H1 (cell line): ENCODE data around the gene SMIM20. TPM values are rescaled to one million over a fixed set of nuclear protein-coding genes. Genes with fewer than 3 reads are reported as not detected.

Experiments used
- CTCF ChIA-PET: fragments of 300-600 bp; sonication (Branson Sonifier 250); formaldehyde crosslinking; loops from one replicate; lab custom pipeline; 2021; ENCODE audit not compliant: partially characterized antibody; lab: Charles Lee
- POLR2A ChIA-PET: fragments of 300-600 bp; sonication (Branson Sonifier 250); formaldehyde crosslinking; loops from one replicate; lab custom pipeline; 2021; ENCODE audit warnings: inconsistent platforms; ENCODE audit not compliant: partially characterized antibody; lab: Charles Lee
- DNase-seq, 2 experiments: peaks; one replicate each; pipeline versions ENCODE4 v3.0.0 to v3.0.0-alpha.2; 2010 to 2022; ENCODE audit warnings: low spot score in 2 of 2, low read depth in 1 of 2, mixed read lengths in 1 of 2
- FAIRE-seq: peaks from 2 replicates; lab custom pipeline; 2011; peaks lifted over from hg19 to GRCh38; lab: Jason Lieb, UNC
- H2AFZ ChIP-seq: 2 replicates; pipeline ENCODE4 v1.8.1; 2012; ENCODE audit warnings: low read length, inconsistent platforms
- H2AK5ac ChIP-seq: 2 replicates; pipeline ENCODE4 v1.6.1; 2013; ENCODE audit warnings: low read depth, low read length
- H2BK120ac ChIP-seq: replicated peaks from 2 replicates; pipeline ENCODE3; 2013; ENCODE audit warnings: low read depth, low read length, inconsistent platforms
- H2BK12ac ChIP-seq: 2 replicates; pipeline ENCODE4 v1.6.1; 2013; ENCODE audit warnings: low read depth, low read length
- H2BK15ac ChIP-seq: 2 replicates; pipeline ENCODE4 v1.6.1; 2013; ENCODE audit warnings: low read length
- H2BK20ac ChIP-seq: 2 replicates; pipeline ENCODE4 v1.6.1; 2013; ENCODE audit warnings: low read length
- H2BK5ac ChIP-seq: 2 replicates; pipeline ENCODE4 v1.6.1; 2013; ENCODE audit warnings: low read depth, low read length
- H3K14ac ChIP-seq: 2 replicates; pipeline ENCODE4 v1.6.1; 2013; ENCODE audit warnings: inconsistent platforms; ENCODE audit not compliant: insufficient read length
- H3K18ac ChIP-seq: 2 replicates; pipeline ENCODE4 v1.6.1; 2013; ENCODE audit warnings: low read length; ENCODE audit errors: extremely low read depth
- H3K23ac ChIP-seq: 2 replicates; pipeline ENCODE4 v1.6.1; 2013; ENCODE audit warnings: inconsistent platforms; ENCODE audit not compliant: insufficient read length
- H3K23me2 ChIP-seq: 2 replicates; pipeline ENCODE4 v1.6.1; 2013; ENCODE audit warnings: low read depth, low read length
- H3K27ac ChIP-seq: 2 replicates; pipeline ENCODE4 v1.6.1; 2011; ENCODE audit warnings: low read depth, low read length, inconsistent platforms
- H3K27me3 ChIP-seq, 4 experiments: replicated peaks in 1 of 4; 1 replicate in 1 of 4; 2 replicates in 3 of 4; pipeline versions ENCODE4 v1.6.1 to v1.8.1; 2011 to 2013; ENCODE audit warnings: low read length in 3 of 4, mild to moderate bottlenecking in 3 of 4, inconsistent platforms in 2 of 4, mixed read lengths in 2 of 4, moderate library complexity in 1 of 4; ENCODE audit not compliant: control insufficient read depth in 3 of 4, insufficient read depth in 3 of 4; ENCODE audit errors: extremely low read depth in 1 of 4
- H3K36me3 ChIP-seq, 4 experiments: 2 replicates each; pipeline versions ENCODE4 v1.6.1 to v1.8.1; 2011 to 2013; ENCODE audit warnings: mild to moderate bottlenecking in 4 of 4, low read length in 3 of 4, moderate library complexity in 2 of 4, control low read depth in 1 of 4, inconsistent platforms in 1 of 4; ENCODE audit not compliant: insufficient read depth in 4 of 4, control insufficient read depth in 2 of 4
- H3K4ac ChIP-seq: replicated peaks from 2 replicates; pipeline ENCODE3; 2013; ENCODE audit warnings: low read length, low read depth, mixed read lengths, inconsistent platforms; ENCODE audit not compliant: insufficient read length
- H3K4me1 ChIP-seq, 4 experiments: replicated peaks in 1 of 4; 1 replicate in 1 of 4; 2 replicates in 3 of 4; pipeline versions ENCODE4 v1.6.1 to v1.8.1; 2011 to 2013; ENCODE audit warnings: low read length in 3 of 4, inconsistent platforms in 2 of 4, mixed read lengths in 1 of 4; ENCODE audit not compliant: insufficient read depth in 4 of 4, control insufficient read depth in 3 of 4
- H3K4me2 ChIP-seq, 2 experiments: 2 replicates each; pipeline versions ENCODE4 v1.6.1 to v1.8.1; 2011 to 2013; ENCODE audit warnings: low read depth in 2 of 2, low read length in 2 of 2, control low read depth in 1 of 2, inconsistent platforms in 1 of 2, mild to moderate bottlenecking in 1 of 2; ENCODE audit not compliant: insufficient read depth in 1 of 2
- H3K4me3 ChIP-seq, 4 experiments: fragments of 200-600, 300-600 bp in 1 of 4; sonication (generic), shearing (Covaris generic), sonication (Bioruptor Twin) in 1 of 4; 2 replicates each; pipeline versions ENCODE4 v1.5.1 to v1.8.1; 2011 to 2016; ENCODE audit warnings: low read length in 4 of 4, low read depth in 3 of 4, control low read depth in 2 of 4, inconsistent platforms in 2 of 4, mild to moderate bottlenecking in 2 of 4, mixed read lengths in 1 of 4, moderate library complexity in 1 of 4; ENCODE audit not compliant: insufficient read depth in 2 of 4; ENCODE audit errors: extremely low read depth in 1 of 4
- H3K56ac ChIP-seq: replicated peaks from 2 replicates; pipeline ENCODE3; 2013; ENCODE audit warnings: low read depth, mild to moderate bottlenecking, mixed read lengths, low read length, inconsistent platforms; ENCODE audit not compliant: insufficient read length
- H3K79me1 ChIP-seq: 2 replicates; pipeline ENCODE4 v1.6.1; 2013; ENCODE audit warnings: low read depth, low read length, control low read depth
- H3K79me2 ChIP-seq, 2 experiments: 2 replicates each; pipeline versions ENCODE4 v1.6.1 to v1.8.1; 2012 to 2013; ENCODE audit warnings: low read length in 2 of 2, mild to moderate bottlenecking in 2 of 2, inconsistent platforms in 1 of 2; ENCODE audit not compliant: insufficient read depth in 2 of 2, control insufficient read depth in 1 of 2
- H3K9ac ChIP-seq, 4 experiments: replicated peaks in 1 of 4; 1 replicate in 1 of 4; 2 replicates in 3 of 4; pipeline versions ENCODE4 v1.6.1 to v1.8.1; 2011 to 2013; ENCODE audit warnings: low read depth in 3 of 4, low read length in 3 of 4, control low read depth in 2 of 4, mild to moderate bottlenecking in 2 of 4, moderate library complexity in 2 of 4, inconsistent platforms in 1 of 4; ENCODE audit errors: extremely low read depth in 1 of 4
- H3K9me3 ChIP-seq, 2 experiments: 2 replicates each; pipeline versions ENCODE4 v1.6.1 to v1.8.1; 2012 to 2013; ENCODE audit warnings: mild to moderate bottlenecking in 2 of 2, moderate library complexity in 2 of 2, control low read depth in 1 of 2, inconsistent platforms in 1 of 2, low read depth in 1 of 2, low read length in 1 of 2, mixed read lengths in 1 of 2; ENCODE audit not compliant: insufficient read depth in 2 of 2
- H4K20me1 ChIP-seq, 2 experiments: replicated peaks in 1 of 2; 2 replicates each; pipeline versions ENCODE3 to v1.8.1; 2011 to 2013; ENCODE audit warnings: inconsistent platforms in 2 of 2, low read length in 2 of 2, mild to moderate bottlenecking in 1 of 2; ENCODE audit not compliant: insufficient read depth in 2 of 2, control insufficient read depth in 1 of 2
- H4K5ac ChIP-seq: 2 replicates; pipeline ENCODE4 v1.6.1; 2013; ENCODE audit warnings: low read length, low read depth, mixed read lengths, inconsistent platforms; ENCODE audit not compliant: insufficient read length
- H4K8ac ChIP-seq: 2 replicates; pipeline ENCODE4 v1.8.0; 2013; ENCODE audit warnings: mild to moderate bottlenecking, moderate library complexity, low read length, inconsistent platforms; ENCODE audit not compliant: insufficient read depth; ENCODE audit errors: extremely low read depth
- H4K91ac ChIP-seq: replicated peaks from 2 replicates; pipeline ENCODE3; 2013; ENCODE audit warnings: low read length, mixed read lengths, inconsistent platforms; ENCODE audit not compliant: insufficient read length
- JUND ChIP-seq: IDR thresholded peaks from 2 replicates; pipeline ENCODE4 v1.6.1; 2011; ENCODE audit warnings: mild to moderate bottlenecking, improper control_type of control experiment, low read length
- KDM4A ChIP-seq: IDR thresholded peaks from one replicate; pipeline ENCODE4 v1.7.1; 2012; ENCODE audit warnings: low read depth, mild to moderate bottlenecking, moderate library complexity, low read length, inconsistent platforms; ENCODE audit not compliant: severe bottlenecking
- NRF1 ChIP-seq: IDR thresholded peaks from 2 replicates; pipeline ENCODE4 v1.6.1; 2011; ENCODE audit warnings: mild to moderate bottlenecking, low read depth, low read length, improper control_type of control experiment
- POLR2AphosphoS5 ChIP-seq: IDR thresholded peaks from 2 replicates; pipeline ENCODE4 v1.6.1; 2011; ENCODE audit warnings: low read depth, low read length
- RBBP5 ChIP-seq: IDR thresholded peaks from 2 replicates; pipeline ENCODE4 v1.7.1; 2012; ENCODE audit warnings: low read depth, mild to moderate bottlenecking, inconsistent platforms, low read length, moderate library complexity, borderline replicate concordance
- SUZ12 ChIP-seq: fragments of 200-600 bp; sonication (generic); IDR thresholded peaks from 2 replicates; pipeline ENCODE4 v1.6.1; 2012; ENCODE audit warnings: mild to moderate bottlenecking, inconsistent platforms, low read length, moderate library complexity, mixed read lengths
- TCF12 ChIP-seq: IDR thresholded peaks from 2 replicates; pipeline ENCODE4 v1.6.1; 2011; ENCODE audit warnings: low read depth, mild to moderate bottlenecking, low read length
- TEAD4 ChIP-seq: IDR thresholded peaks from 2 replicates; pipeline ENCODE4 v1.6.1; 2012; ENCODE audit warnings: low read depth, low read length, inconsistent platforms, mixed read lengths
- WGBS, 2 experiments: shearing (Covaris generic) in 1 of 2; methylation state at CpG; one replicate each; pipeline versions ENCODE4 v1.1.6 to v1.1.7; 2013 to 2015; ENCODE audit warnings: low lambda C conversion rate in 2 of 2, mixed read lengths in 2 of 2, inconsistent platforms in 1 of 2, low coverage in 1 of 2, missing lambda C conversion rate in 1 of 2; ENCODE audit not compliant: insufficient replicate concordance in 2 of 2, insufficient coverage in 1 of 2, insufficient read length in 1 of 2; ENCODE audit errors: extremely low coverage in 1 of 2, missing lambda C conversion rate in 1 of 2; 5-methylcytosine and 5-hydroxymethylcytosine counted together
- long read RNA-seq, 2 experiments: library from RNA in 1 of 2; library from capped mRNA in 1 of 2; stranded (forward); transcript quantifications; one replicate each; pipeline ENCODE4 v2.0.0, GENCODE V29; 2021; ENCODE audit warnings: inconsistent platforms in 1 of 2
- polyA minus RNA-seq, 3 experiments: library from RNA; depleted of rRNA, polyadenylated mRNA; stranded (reverse); fragments of >200 nt; gene quantifications; 1 replicate in 2 of 3; 2 replicates in 1 of 3; pipeline ENCODE4 v1.2.3, GENCODE V29; 2011
- polyA plus RNA-seq, 7 experiments: library from polyadenylated mRNA; depleted of rRNA in 3 of 7; stranded (reverse) in 5 of 7; unstranded in 2 of 7; fragments of >200 nt in 5 of 7; fragments of 200-250 nt in 2 of 7; gene quantifications; 1 replicate in 5 of 7; 2 replicates in 1 of 7; 4 replicates in 1 of 7; pipeline versions ENCODE4 v1.2.1 to v1.2.3, GENCODE V29; 2011 to 2013; ENCODE audit warnings: missing spikeins in 2 of 7, mixed read lengths in 2 of 7
- total RNA-seq: library from RNA; stranded (reverse); fragmentation: NEBNext Ultra II Directional; extraction: Animal tissue kit (Norgen Biotek cat#: 25700); gene quantifications from 2 replicates; pipeline ENCODE4 v1.2.1, GENCODE V29; 2021

SMIM20 gene
- total RNA-seq (30.9 and 36.9 TPM in 2 replicates), polyA plus RNA-seq (2011; rRNA removed) (15.8 and 21.9 TPM in 2 replicates), polyA minus RNA-seq (2011; rRNA and poly(A)+ RNA removed) (1.7 and 3.7 TPM in 2 replicates)
- 33.6 TPM for polyA plus RNA-seq (2011; cell fraction: cytosol; rRNA removed)
- polyA plus RNA-seq (2011; cell fraction: nucleus; rRNA removed) = 10.5 TPM
- 35.0 to 46.1 TPM (median 40.6 TPM) in 4 replicates for polyA plus RNA-seq (2012, experiment 1 of 2)
- polyA plus RNA-seq (2012, experiment 2 of 2) = 19.5 TPM
- polyA plus RNA-seq (2013, experiment 1 of 2) = 40.4 TPM
- polyA plus RNA-seq (2013, experiment 2 of 2) = 42.1 TPM
- polyA minus RNA-seq (2011; cell fraction: cytosol; rRNA and poly(A)+ RNA removed) = 7.4 TPM
- polyA minus RNA-seq (2011; cell fraction: nucleus; rRNA and poly(A)+ RNA removed) = 11.1 TPM
- long read RNA-seq, experiment 1, transcript SMIM20-201 (3 exons, 935 nt) = major isoform, 29 of 35 reads
- long read RNA-seq, experiment 1, partial matches to known transcripts = 0 of 35 reads
- long read RNA-seq, experiment 1, other reads (novel, unspliced or antisense) = 5 of 35 reads
- long read RNA-seq, experiment 2, transcript SMIM20-201 (3 exons, 935 nt) = major isoform, 97 of 102 reads
- long read RNA-seq, experiment 2, partial matches to known transcripts = 1 of 102 reads
- long read RNA-seq, experiment 2, other reads (novel, unspliced or antisense) = 3 of 102 reads

DNA sequence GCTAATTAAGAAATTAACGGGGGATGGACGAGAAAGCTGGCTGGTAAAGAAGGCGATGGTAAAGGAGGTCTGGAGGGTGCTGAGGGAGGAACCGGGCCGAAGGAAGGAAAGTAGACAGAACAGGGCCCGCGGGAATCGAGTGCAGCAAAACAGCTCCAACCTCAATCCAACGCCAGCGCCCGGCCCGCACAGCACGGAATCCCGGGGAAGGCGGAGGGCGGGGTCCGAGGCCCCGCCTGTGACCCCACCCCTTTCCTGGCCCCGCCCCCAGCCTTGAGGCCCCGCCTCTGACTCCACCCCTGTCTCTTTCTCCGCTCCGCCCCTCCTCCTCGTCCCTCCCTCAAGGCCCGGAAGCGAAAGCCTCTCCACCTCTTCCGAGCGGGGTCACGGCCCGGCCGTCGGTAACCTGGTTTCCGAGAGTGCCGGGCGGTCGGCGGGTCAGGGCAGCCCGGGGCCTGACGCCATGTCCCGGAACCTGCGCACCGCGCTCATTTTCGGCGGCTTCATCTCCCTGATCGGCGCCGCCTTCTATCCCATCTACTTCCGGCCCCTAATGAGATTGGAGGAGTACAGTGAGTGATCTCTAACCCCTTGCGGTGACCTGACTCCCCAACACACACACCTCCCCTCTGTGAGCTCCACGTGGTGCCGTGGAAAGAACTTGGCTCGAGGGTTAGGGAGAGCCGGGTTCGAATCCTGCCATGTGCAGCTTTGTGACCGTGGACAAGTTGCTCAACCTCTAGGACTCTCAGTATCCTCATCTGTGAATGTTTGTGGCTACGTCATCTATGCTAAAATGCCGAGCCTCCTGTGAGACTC lies at the start of gene SMIM20:
TSS of gene SMIM20 (plus strand) at position 370 of the 819 bp plus-strand sequence. CDS start at position 464, 94 bp downstream.
- ChIA-PET CTCF (interaction anchor here (1.1 to 2.8 kb wide), 7 partner anchors 12 to 169 kb away, joined by 3 to 13 read pairs (median 4); no protein-coding TSS in a partner anchor), POLR2A (interaction anchor here (0.6 to 2.2 kb wide), 15 partner anchors 9 to 568 kb away, joined by 3 to 10 read pairs (median 3); no protein-coding TSS in a partner anchor)
- Histone ChIP-seq H3K4ac (peak within 1 kb of the TSS; percentile 89), H3K27ac (peak within 1 kb of the TSS; percentile 83), H3K79me2 (0 out of 4 replicates have a peak, but pooled peaks cover 0 to 7% of the 10 kb centered on the region in 2 experiments), H4K20me1 (no peaks in the 10 kb centered on the region), H3K27me3 (peaks cover 0 to 8% (median 4%) of the 10 kb centered on the region in 4 experiments; a peak in 3 of 7 replicates), H4K91ac (peak within 1 kb of the TSS; percentile 45), H2BK15ac (peak within 1 kb of the TSS; percentile 54), H3K36me3 (no peaks in the 10 kb centered on the region), H3K18ac (peak within 1 kb of the TSS; percentile 71), H3K9ac (peak within 1 kb of the TSS; percentile 46 to 88 (median 78)), H3K4me1 (peaks cover 3 to 7% (median 5%) of the 10 kb centered on the region in 4 experiments; a peak in 6 of 7 replicates), H2AK5ac (no peak within 1 kb of the TSS), H2BK12ac (peak within 1 kb of the TSS; percentile 85; the same call in 1 of the 2 replicates), H2BK20ac (no peak within 1 kb of the TSS), H3K4me3 (peak within 1 kb of the TSS; percentile 75 to 89 (median 82)), H3K23me2 (peaks cover 9% of the 10 kb centered on the region), H3K4me2 (peak within 1 kb of the TSS; percentile 80 to 95), H2BK120ac (no peak within 1 kb of the TSS), H3K79me1 (0 out of 2 replicates have a peak, but pooled peaks cover 2% of the 10 kb centered on the region), H3K9me3 (no peaks in the 10 kb centered on the region; a peak in 1 of 4 replicates), H3K56ac (peak within 1 kb of the TSS; percentile 34), H4K5ac (peak within 1 kb of the TSS; percentile 10), H3K14ac (no peak within 1 kb of the TSS), H2AFZ (peak within 1 kb of the TSS; percentile 59), H4K8ac (peak within 1 kb of the TSS; percentile 95; the same call in 1 of the 2 replicates), H3K23ac (no peak within 1 kb of the TSS), H2BK5ac (peak within 1 kb of the TSS; percentile 97)
- DNase-seq (peak; percentile 61 to 93), FAIRE-seq (peak; percentile 69)
- WGBS, 2 experiments = 4% methylated on average over 40 of the region's 57 CpGs; no CpG with 5 or more reads in 1 of the 2 experiments
- TF ChIP-seq KDM4A (peak; percentile 48), POLR2AphosphoS5 (peak; percentile 88), TCF12 (no peak), RBBP5 (peak; percentile 97; the same call in 1 of the 2 replicates), NRF1 (0 out of 2 replicates have a peak, but pooled peaks have one; percentile 16), TEAD4 (no peak), SUZ12 (no peak), JUND (no peak)
